ENCODE results near the gene VPS41.
A peak's percentile ranks its signal among the peaks of the same experiment; 100 is the strongest.
"Not testable (repeated sequence)": the region's sequence is repeated elsewhere in the genome, so short reads cannot be mapped to it uniquely, and the experiment has no call there.

Gene VPS41

GRCh38 chr7:38908759-38909335, at the start of gene VPS41:
Gene VPS41 (minus strand): TSS chr7:38909191. CDS start chr7:38909174, 17 bp downstream.
- DNase-seq (ENCODE audit: low spot score) = peak; percentile 76

- no peak for DNase-seq (ENCODE audit: low spot score)
These were observed 46.9 kb upstream of the VPS41 start for GRCh38 chr7:38955892-38956291.

GRCh38 chr7:38953971-38954370, 45.0 kb upstream of the VPS41 start:
- DNase-seq (ENCODE audit: low spot score) = no peak

GRCh38 chr7:38953227-38953626, 44.2 kb upstream of the VPS41 start:
- no peak for DNase-seq (ENCODE audit: low spot score)

GRCh38 chr7:38951213-38951612, 42.2 kb upstream of the VPS41 start:
- no peak for DNase-seq (ENCODE audit: low spot score)

- no peak for DNase-seq (ENCODE audit: low spot score)
These were observed 41.3 kb upstream of the VPS41 start for GRCh38 chr7:38950309-38950708.

- DNase-seq (ENCODE audit: low spot score) = not testable (repeated sequence)
These were observed 38.5 kb upstream of the VPS41 start for GRCh38 chr7:38947541-38947940.

- no peak for DNase-seq (ENCODE audit: low spot score)
These were observed 33.5 kb upstream of the VPS41 start for GRCh38 chr7:38942431-38943051.

- DNase-seq (ENCODE audit: low spot score) = no peak
These were observed 31.8 kb upstream of the VPS41 start for GRCh38 chr7:38940774-38941173.

GRCh38 chr7:38938589-38938988, 29.6 kb upstream of the VPS41 start:
- DNase-seq (ENCODE audit: low spot score) = no peak

GRCh38 chr7:38938001-38938485, 29.1 kb upstream of the VPS41 start:
- no peak for DNase-seq (ENCODE audit: low spot score)

GRCh38 chr7:38936641-38937040, 27.6 kb upstream of the VPS41 start:
- no peak for DNase-seq (ENCODE audit: low spot score)

- no peak for DNase-seq (ENCODE audit: low spot score)
These were observed 25.5 kb upstream of the VPS41 start for GRCh38 chr7:38934536-38934935.

- DNase-seq (ENCODE audit: low spot score) = no peak
These were observed 25.1 kb upstream of the VPS41 start for GRCh38 chr7:38934051-38934450.

GRCh38 chr7:38932509-38933168, 23.6 kb upstream of the VPS41 start:
- peak; percentile 69 for DNase-seq (ENCODE audit: low spot score)

GRCh38 chr7:38929460-38930171, 20.6 kb upstream of the VPS41 start:
- DNase-seq (ENCODE audit: low spot score) = no peak

- DNase-seq (ENCODE audit: low spot score) = no peak
These were observed 19.5 kb upstream of the VPS41 start for GRCh38 chr7:38928506-38928905.

GRCh38 chr7:38927751-38928150, 18.8 kb upstream of the VPS41 start:
- no peak for DNase-seq (ENCODE audit: low spot score)

GRCh38 chr7:38920731-38921130, 11.7 kb upstream of the VPS41 start:
- DNase-seq (ENCODE audit: low spot score) = no peak

GRCh38 chr7:38916396-38916795, 7.4 kb upstream of the VPS41 start:
- no peak for DNase-seq (ENCODE audit: low spot score)

- no peak for DNase-seq (ENCODE audit: low spot score)
These were observed 879 bp upstream of the VPS41 start for GRCh38 chr7:38909870-38910269.

GRCh38 chr7:38907766-38908165, 1.2 kb downstream of the VPS41 start:
- DNase-seq (ENCODE audit: low spot score) = no peak

- DNase-seq (ENCODE audit: low spot score) = no peak
These were observed 1.9 kb downstream of the VPS41 start for GRCh38 chr7:38907066-38907465.

Data from left forelimb (tissue), 1 donor.